Limb (tissue), 2 donors: ENCODE results near the gene PPT1.

Experiments
- DNase-seq, 2 donors: peaks; one replicate each; pipeline ENCODE4 v3.0.0-alpha.2; 2016; ENCODE audit errors: extremely low spot score in 2 of 2

The PPT1 gene

GRCh38 chr1:40096977-40097782, at the start of gene PPT1:
Gene PPT1, minus strand, starts transcription at chr1:40097252. Its CDS starts 14 bp downstream, at chr1:40097238.
- DNase-seq, result peak; percentile 77 to 89

- peak; percentile 58 to 72 for DNase-seq
These were observed 47.0 kb upstream of the PPT1 start for GRCh38 chr1:40143891-40144575.

- DNase-seq, result no peak
These were observed 45.0 kb upstream of the PPT1 start for GRCh38 chr1:40141878-40142535.

GRCh38 chr1:40140211-40140973, 43.3 kb upstream of the PPT1 start:
- no peak for DNase-seq

GRCh38 chr1:40133839-40134238, 36.8 kb upstream of the PPT1 start:
- no peak for DNase-seq

GRCh38 chr1:40133312-40133665, 36.2 kb upstream of the PPT1 start:
- DNase-seq, result no peak

- DNase-seq, result peak; percentile 3 to 53
These were observed 35.6 kb upstream of the PPT1 start for GRCh38 chr1:40132383-40133311.

- DNase-seq, result no peak
These were observed 33.8 kb upstream of the PPT1 start for GRCh38 chr1:40130892-40131291.

GRCh38 chr1:40122855-40123254, 25.8 kb upstream of the PPT1 start:
- no peak for DNase-seq

GRCh38 chr1:40120128-40120527, 23.1 kb upstream of the PPT1 start:
- DNase-seq, result no peak

- DNase-seq, result no peak
These were observed 17.3 kb upstream of the PPT1 start for GRCh38 chr1:40114400-40114799.

- DNase-seq, result no peak
These were observed 13.3 kb upstream of the PPT1 start for GRCh38 chr1:40110389-40110788.

GRCh38 chr1:40107290-40107959, 10.4 kb upstream of the PPT1 start:
- DNase-seq, result no peak

- DNase-seq, result no peak
These were observed 8.0 kb upstream of the PPT1 start for GRCh38 chr1:40105028-40105427.

GRCh38 chr1:40102896-40103295, 5.8 kb upstream of the PPT1 start:
- DNase-seq, result no peak

- DNase-seq, result no peak
These were observed 5.0 kb upstream of the PPT1 start for GRCh38 chr1:40102038-40102437.

- no peak for DNase-seq
These were observed 441 bp downstream of the PPT1 start for GRCh38 chr1:40096646-40096976.

GRCh38 chr1:40095806-40096205, 1.2 kb downstream of the PPT1 start:
- DNase-seq, result no peak

- no peak for DNase-seq
These were observed 2.5 kb downstream of the PPT1 start for GRCh38 chr1:40094466-40095110.
